GM21576 (cell line): ENCODE results near the gene ADNP2.

Experiments used
- ATAC-seq: cut with Tn5 transposase; IDR thresholded peaks from one replicate; pipeline ENCODE4 v1.9.1; 2021; ENCODE audit warnings: mild to moderate bottlenecking, moderate library complexity; ENCODE audit not compliant: unreplicated experiment

ADNP2 gene

DNA sequence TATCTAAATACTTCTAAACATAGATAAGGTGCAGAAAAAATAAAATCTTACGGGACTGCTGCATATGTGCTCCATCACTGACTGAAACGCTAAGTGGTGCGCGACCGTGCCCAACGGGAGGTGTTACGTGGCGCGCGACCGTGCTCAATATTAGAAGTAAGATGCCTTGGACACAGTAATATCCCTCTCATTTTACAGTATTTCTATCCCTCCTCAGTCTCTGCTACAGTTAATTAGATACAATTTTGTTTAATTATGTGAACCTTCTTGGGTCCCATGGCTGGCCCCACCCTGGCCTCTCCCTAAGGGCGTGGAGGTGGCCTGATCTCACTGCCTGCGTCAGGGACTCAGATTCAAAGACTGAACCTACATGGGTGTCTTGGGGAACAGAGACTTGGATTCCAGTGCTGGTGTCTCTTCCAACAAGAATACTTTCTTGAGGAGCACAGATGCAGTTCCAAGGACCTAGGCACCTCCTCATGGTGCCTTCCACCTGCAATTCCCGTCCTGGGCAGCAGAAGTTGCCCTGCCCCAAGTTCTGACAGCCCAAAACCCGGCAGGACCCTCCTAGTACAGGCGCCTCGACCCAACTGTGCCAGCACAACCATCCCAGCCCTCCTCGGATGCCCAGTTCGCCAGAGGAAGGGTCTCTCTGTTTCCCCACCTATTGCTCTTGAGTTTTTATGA, 79.0 kb downstream of the ADNP2 start:
- no peak for ATAC-seq

DNA sequence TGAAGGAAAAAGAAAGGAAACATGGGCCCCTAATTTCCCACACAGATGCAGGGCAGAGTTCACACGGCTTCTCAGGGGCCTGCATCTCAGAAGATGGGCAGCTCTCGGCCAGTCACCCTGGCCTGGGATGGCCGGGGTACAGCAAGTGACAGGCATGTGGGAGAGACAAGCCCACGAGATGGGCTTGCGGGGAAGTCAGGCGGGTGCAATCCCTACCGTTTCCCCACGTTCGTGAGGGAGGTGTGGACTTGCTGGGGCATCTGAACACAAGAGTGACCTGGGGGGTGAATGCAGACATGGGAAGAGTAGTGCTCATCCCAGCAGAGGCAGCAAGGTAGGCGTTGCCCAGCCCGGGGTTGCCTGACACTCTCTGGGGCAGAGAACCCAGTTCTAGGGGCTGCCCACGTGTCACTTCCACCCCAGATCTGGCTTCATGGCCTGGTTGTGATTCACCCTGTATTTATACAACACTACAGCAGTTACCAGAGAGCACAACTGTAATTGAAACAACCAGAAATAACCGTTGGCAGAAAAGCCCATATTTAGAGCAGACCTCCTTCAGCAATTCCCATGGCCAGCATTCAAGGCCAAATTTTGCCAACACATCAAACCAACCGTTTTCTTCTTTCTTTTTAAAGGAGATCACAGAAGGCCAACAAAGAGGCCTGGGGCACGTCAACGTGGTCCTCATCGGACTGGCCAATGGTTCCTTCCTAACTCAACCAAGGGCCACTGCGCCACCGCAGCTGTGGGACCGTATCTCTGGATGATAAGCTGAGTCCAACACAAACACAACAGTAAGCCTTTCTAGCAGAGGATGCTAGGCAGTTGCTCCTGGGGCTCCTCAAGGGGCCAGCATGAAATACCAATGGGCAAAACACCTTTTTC, 79.8 kb downstream of the ADNP2 start:
- no peak for ATAC-seq

DNA sequence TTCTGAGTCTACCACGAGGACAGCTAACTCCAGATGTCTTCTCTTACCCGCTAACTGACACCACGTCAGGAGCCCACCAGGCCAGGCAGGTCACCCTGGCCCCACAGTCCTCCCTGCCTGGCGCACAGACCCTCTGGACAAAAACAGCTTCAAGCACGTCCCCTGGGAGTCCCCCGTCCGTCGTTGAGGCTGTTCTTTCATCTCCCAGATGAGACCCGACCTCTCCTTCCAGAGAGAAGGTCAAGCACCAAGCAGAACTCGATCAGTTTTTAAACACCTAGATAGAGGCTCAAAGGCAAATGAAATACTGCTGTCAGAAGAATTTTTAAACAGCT, 80.4 kb downstream of the ADNP2 start:
- ATAC-seq, result no peak
